Dendritic cell treated with granulocyte-macrophage colony-stimulating factor and Interleukin-4, amounts not matched to agents 40 ng/mL and 50 ng/mL, for 4 days (primary cell): ENCODE measurements around the gene RIC1.
"Not testable (repeated sequence)": the region's sequence is repeated elsewhere in the genome, so short reads cannot be mapped to it uniquely, and the experiment has no call there.

ENCODE experiments used
- H3K27ac Mint-ChIP-seq: one replicate; pipeline ENCODE4 v1.8.0; 2022; ENCODE audit warnings: mild to moderate bottlenecking, mixed read lengths
- H3K27me3 Mint-ChIP-seq: one replicate; pipeline ENCODE4 v1.8.0; 2022; ENCODE audit warnings: mild to moderate bottlenecking, mixed read lengths
- H3K36me3 Mint-ChIP-seq: one replicate; pipeline ENCODE4 v1.8.0; 2022; ENCODE audit warnings: low read depth, mixed read lengths
- H3K4me1 Mint-ChIP-seq: one replicate; pipeline ENCODE4 v1.8.0; 2022; ENCODE audit warnings: low read depth, mixed read lengths
- H3K4me3 Mint-ChIP-seq: one replicate; pipeline ENCODE4 v1.8.0; 2022; ENCODE audit warnings: mild to moderate bottlenecking, moderate library complexity, mixed read lengths
- H3K9me3 Mint-ChIP-seq: one replicate; pipeline ENCODE4 v1.8.0; 2022; ENCODE audit warnings: mixed read lengths
- intact Hi-C: fragments of 100-400 bp; cut with micrococcal nuclease; formaldehyde crosslinking; loops from one replicate; pipeline ENCODE4 v1.15.0; 2022

Gene RIC1

GRCh38 chr9:5628530-5629311 lies at the start of gene RIC1:
Gene RIC1, plus strand, starts transcription at chr9:5629107. Its CDS starts 203 bp downstream, at chr9:5629310.
- intact Hi-C loops = no loop called here
- H3K27me3 Mint-ChIP-seq = no peaks in the 10 kb centered on the region

GRCh38 chr9:5579881-5580280 lies 49.0 kb upstream of the RIC1 start:
- Mint-ChIP-seq H3K4me1 (peaks cover 22% of the 10 kb centered on the region), H3K9me3 (no peaks in the 10 kb centered on the region), H3K4me3 (no peak overlapping the region), H3K27ac (no peak overlapping the region), H3K27me3 (no peaks in the 10 kb centered on the region), H3K36me3 (peaks cover 28% of the 10 kb centered on the region)
- intact Hi-C loops = no loop called here

More at GRCh38 chr9:5628530-5629311, at the start of gene RIC1:
- peaks cover 44% of the 10 kb centered on the region for H3K4me1 Mint-ChIP-seq
- peak within 1 kb of the TSS; percentile 95 for H3K4me3 Mint-ChIP-seq
- no peaks in the 10 kb centered on the region for H3K9me3 Mint-ChIP-seq
- H3K27ac Mint-ChIP-seq = peak within 1 kb of the TSS; percentile 94
- peaks cover 30% of the 10 kb centered on the region for H3K36me3 Mint-ChIP-seq

DNA sequence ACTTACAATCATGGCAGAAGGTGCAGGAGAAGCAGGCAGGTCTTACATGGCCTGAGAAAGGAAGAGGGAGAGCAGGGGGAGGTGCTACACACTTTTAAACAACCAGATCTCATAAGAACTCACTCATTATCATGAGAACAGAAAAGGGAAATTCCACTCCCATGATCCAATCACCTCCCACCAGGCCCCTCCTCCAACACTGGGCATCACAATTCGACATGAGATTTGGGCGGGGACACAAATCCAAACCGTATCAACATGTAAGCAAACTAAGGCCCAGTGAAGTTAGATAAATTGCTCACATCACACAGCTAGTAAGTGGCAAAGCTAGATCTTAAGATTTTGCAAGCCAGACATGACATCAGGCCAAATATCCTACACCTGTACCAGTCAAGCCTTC lies 48.3 kb upstream of the RIC1 start:
- Mint-ChIP-seq H3K9me3 (no peaks in the 10 kb centered on the region), H3K27ac (peak overlapping the region; percentile 36), H3K4me3 (no peak overlapping the region), H3K36me3 (peaks cover 23% of the 10 kb centered on the region), H3K27me3 (no peaks in the 10 kb centered on the region), H3K4me1 (peaks cover 17% of the 10 kb centered on the region)
- intact Hi-C loops = no loop called here

GRCh38 chr9:5581706-5582105 lies 47.2 kb upstream of the RIC1 start:
- peaks cover 18% of the 10 kb centered on the region for H3K36me3 Mint-ChIP-seq
- H3K9me3 Mint-ChIP-seq, H3K27ac Mint-ChIP-seq, H3K27me3 Mint-ChIP-seq, intact Hi-C loops, H3K4me3 Mint-ChIP-seq: not testable (repeated sequence)
- H3K4me1 Mint-ChIP-seq = peaks cover 23% of the 10 kb centered on the region

- peaks cover 34% of the 10 kb centered on the region for H3K4me1 Mint-ChIP-seq
- H3K27me3 Mint-ChIP-seq = no peaks in the 10 kb centered on the region
- intact Hi-C loops = no loop called here
- no peaks in the 10 kb centered on the region for H3K9me3 Mint-ChIP-seq
- H3K4me3 Mint-ChIP-seq = no peak overlapping the region
- H3K36me3 Mint-ChIP-seq = peaks cover 12% of the 10 kb centered on the region
- peak overlapping the region; percentile 65 for H3K27ac Mint-ChIP-seq
Observed at GRCh38 chr9:5582835-5583195, 46.1 kb upstream of the RIC1 start.

DNA sequence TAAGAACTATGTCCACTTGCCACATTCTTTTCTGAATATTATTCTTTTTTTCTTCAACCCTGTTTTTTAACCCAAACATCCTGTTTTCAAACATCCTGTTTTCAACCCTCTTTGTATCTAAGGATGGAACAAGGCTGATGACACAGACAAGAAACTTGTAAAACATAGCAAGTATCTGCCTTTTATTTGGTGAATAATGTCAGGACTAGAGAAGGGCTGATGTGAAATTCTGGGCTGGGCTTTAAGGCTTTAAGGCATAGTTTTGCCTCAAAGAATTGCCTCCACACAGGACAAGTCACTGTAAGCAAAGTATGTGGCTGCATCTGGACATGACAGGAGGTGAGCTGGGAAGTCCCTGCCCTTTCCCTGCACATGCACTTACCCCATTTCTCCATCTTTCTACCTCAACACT lies 42.5 kb upstream of the RIC1 start:
- Mint-ChIP-seq H3K27ac (peak overlapping the region; percentile 44), H3K36me3 (peaks cover 5% of the 10 kb centered on the region), H3K27me3 (no peaks in the 10 kb centered on the region), H3K4me1 (peaks cover 28% of the 10 kb centered on the region), H3K9me3 (no peaks in the 10 kb centered on the region), H3K4me3 (no peak overlapping the region)
- intact Hi-C loops = no loop called here

- peaks cover 34% of the 10 kb centered on the region for H3K4me1 Mint-ChIP-seq
- H3K36me3 Mint-ChIP-seq = peaks cover under 1% of the 10 kb centered on the region
- no peak overlapping the region for H3K4me3 Mint-ChIP-seq
- peaks cover 5% of the 10 kb centered on the region for H3K27me3 Mint-ChIP-seq
- peak overlapping the region; percentile 44 for H3K27ac Mint-ChIP-seq
- no peaks in the 10 kb centered on the region for H3K9me3 Mint-ChIP-seq
- intact Hi-C loops = no loop called here
Observed at GRCh38 chr9:5587024-5587423, 41.9 kb upstream of the RIC1 start.

- H3K9me3 Mint-ChIP-seq = no peaks in the 10 kb centered on the region
- intact Hi-C loops = loop anchor here (5.0 kb wide), 1 partner anchor 140 kb away; the partner anchor contains the start of gene CD274
- peaks cover 5% of the 10 kb centered on the region for H3K27me3 Mint-ChIP-seq
- H3K4me3 Mint-ChIP-seq = no peak overlapping the region
- peaks cover 5% of the 10 kb centered on the region for H3K36me3 Mint-ChIP-seq
- H3K27ac Mint-ChIP-seq = no peak overlapping the region
- peaks cover 51% of the 10 kb centered on the region for H3K4me1 Mint-ChIP-seq
Observed at GRCh38 chr9:5592231-5592630, 36.7 kb upstream of the RIC1 start.

DNA sequence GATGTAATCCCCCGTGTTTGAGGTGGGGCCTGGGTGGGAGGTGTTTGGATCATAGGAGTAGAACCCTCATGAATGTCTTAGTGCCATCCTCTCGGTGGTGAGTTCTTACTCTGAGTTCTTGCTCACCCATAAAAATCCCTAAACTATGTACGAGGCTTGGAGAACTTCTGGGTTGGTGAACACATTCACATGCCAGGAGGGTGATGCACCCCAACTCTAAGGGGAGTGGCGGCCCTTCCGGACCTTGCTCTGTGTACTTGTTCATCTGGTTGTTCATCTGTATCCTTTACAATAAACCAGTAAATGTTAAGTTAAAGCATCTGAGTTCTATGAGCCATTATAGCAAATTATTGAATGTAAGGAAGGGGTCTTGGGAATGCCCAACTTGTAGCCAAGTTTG lies 36.0 kb upstream of the RIC1 start:
- H3K4me3 Mint-ChIP-seq = no peak overlapping the region
- peaks cover 45% of the 10 kb centered on the region for H3K4me1 Mint-ChIP-seq
- H3K27ac Mint-ChIP-seq = no peak overlapping the region
- peaks cover 5% of the 10 kb centered on the region for H3K36me3 Mint-ChIP-seq
- intact Hi-C loops = loop anchor here (5.0 kb wide), 1 partner anchor 141 kb away; the partner anchor contains the start of gene CD274
- H3K27me3 Mint-ChIP-seq = peaks cover 5% of the 10 kb centered on the region
- no peaks in the 10 kb centered on the region for H3K9me3 Mint-ChIP-seq

GRCh38 chr9:5593904-5594303 lies 35.0 kb upstream of the RIC1 start:
- intact Hi-C loops = loop anchor here (5.0 kb wide), 1 partner anchor 142 kb away; the partner anchor contains the start of gene CD274
- peaks cover 45% of the 10 kb centered on the region for H3K4me1 Mint-ChIP-seq

GRCh38 chr9:5596173-5596572 lies 32.7 kb upstream of the RIC1 start:
- no peak overlapping the region for H3K27ac Mint-ChIP-seq
- peaks cover 5% of the 10 kb centered on the region for H3K27me3 Mint-ChIP-seq
- intact Hi-C loops = no loop called here
- H3K4me3 Mint-ChIP-seq = no peak overlapping the region
- H3K9me3 Mint-ChIP-seq = no peaks in the 10 kb centered on the region
- H3K4me1 Mint-ChIP-seq = peaks cover 42% of the 10 kb centered on the region
- peaks cover 11% of the 10 kb centered on the region for H3K36me3 Mint-ChIP-seq

More at GRCh38 chr9:5593904-5594303, 35.0 kb upstream of the RIC1 start:
- H3K4me3 Mint-ChIP-seq = no peak overlapping the region
- no peaks in the 10 kb centered on the region for H3K9me3 Mint-ChIP-seq
- no peak overlapping the region for H3K27ac Mint-ChIP-seq
- peaks cover 5% of the 10 kb centered on the region for H3K36me3 Mint-ChIP-seq
- peaks cover 5% of the 10 kb centered on the region for H3K27me3 Mint-ChIP-seq

- Mint-ChIP-seq H3K27ac (peak overlapping the region; percentile 18), H3K4me1 (peaks cover 15% of the 10 kb centered on the region), H3K36me3 (peaks cover 6% of the 10 kb centered on the region), H3K9me3 (no peaks in the 10 kb centered on the region), H3K27me3 (no peaks in the 10 kb centered on the region), H3K4me3 (peak overlapping the region; percentile 76)
- intact Hi-C loops = no loop called here
Observed at GRCh38 chr9:5608298-5609225, 20.3 kb upstream of the RIC1 start.

DNA sequence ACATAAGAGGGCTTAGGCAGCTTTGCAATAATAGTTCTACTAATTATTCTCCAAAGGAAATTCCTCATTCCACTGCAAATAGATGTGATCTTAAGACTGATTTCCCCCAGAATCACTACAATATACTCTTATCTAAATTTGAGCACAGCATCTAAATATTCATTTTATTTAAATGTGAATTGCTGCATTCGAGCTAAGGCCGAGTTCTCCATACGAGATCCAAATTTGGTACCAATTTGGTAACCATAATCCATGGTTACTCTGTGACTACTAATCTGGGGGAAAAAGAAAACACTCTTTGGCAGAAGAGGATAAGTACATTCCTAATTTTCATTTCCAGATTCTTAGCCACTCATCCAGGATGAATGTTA lies 19.7 kb upstream of the RIC1 start:
- intact Hi-C loops = no loop called here
- Mint-ChIP-seq H3K27ac (no peak overlapping the region), H3K27me3 (no peaks in the 10 kb centered on the region), H3K4me3 (no peak overlapping the region), H3K36me3 (peaks cover 6% of the 10 kb centered on the region), H3K4me1 (peaks cover 16% of the 10 kb centered on the region), H3K9me3 (no peaks in the 10 kb centered on the region)

DNA sequence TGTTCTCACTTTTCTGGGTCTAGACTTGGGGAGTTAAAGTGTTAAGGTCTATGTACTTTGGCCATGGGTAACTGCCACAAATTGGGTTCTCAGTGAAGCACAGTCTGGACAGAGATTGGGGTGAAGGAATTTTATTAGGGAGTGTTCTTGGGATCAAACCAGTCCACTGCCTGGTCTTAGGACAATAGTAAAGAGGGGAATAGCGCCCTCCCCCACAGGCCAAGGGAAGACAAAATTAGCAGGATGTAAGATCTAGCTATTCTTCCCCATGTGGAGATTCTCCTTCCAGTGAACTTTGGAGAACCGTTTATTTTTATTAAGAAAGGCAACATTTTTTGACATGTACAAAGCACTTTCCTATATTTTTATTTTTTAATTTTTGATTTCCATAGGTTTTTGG lies 18.4 kb upstream of the RIC1 start:
- intact Hi-C loops = no loop called here
- Mint-ChIP-seq H3K36me3 (peaks cover 13% of the 10 kb centered on the region), H3K9me3 (no peaks in the 10 kb centered on the region), H3K27ac (no peak overlapping the region), H3K27me3 (no peaks in the 10 kb centered on the region), H3K4me3 (no peak overlapping the region), H3K4me1 (peaks cover 29% of the 10 kb centered on the region)
